GM23248 (cell line): Measurements from ENCODE around the gene MRPS34.

Experiments used
- EZH2 ChIP-seq: fragments of 200-600 bp; sonication (generic); IDR thresholded peaks from 2 replicates; pipeline ENCODE4 v1.6.1; 2018; ENCODE audit warnings: antibody characterized with exemption, mild to moderate bottlenecking; ENCODE audit not compliant: insufficient read depth, poor library complexity, severe bottlenecking
- EZH2phosphoT487 ChIP-seq: fragments of 200-600 bp; sonication (generic); IDR thresholded peaks from 2 replicates; pipeline ENCODE4 v1.6.1; 2018; ENCODE audit warnings: antibody characterized with exemption, moderate library complexity, mild to moderate bottlenecking, low read depth; ENCODE audit not compliant: insufficient read depth

DNA sequence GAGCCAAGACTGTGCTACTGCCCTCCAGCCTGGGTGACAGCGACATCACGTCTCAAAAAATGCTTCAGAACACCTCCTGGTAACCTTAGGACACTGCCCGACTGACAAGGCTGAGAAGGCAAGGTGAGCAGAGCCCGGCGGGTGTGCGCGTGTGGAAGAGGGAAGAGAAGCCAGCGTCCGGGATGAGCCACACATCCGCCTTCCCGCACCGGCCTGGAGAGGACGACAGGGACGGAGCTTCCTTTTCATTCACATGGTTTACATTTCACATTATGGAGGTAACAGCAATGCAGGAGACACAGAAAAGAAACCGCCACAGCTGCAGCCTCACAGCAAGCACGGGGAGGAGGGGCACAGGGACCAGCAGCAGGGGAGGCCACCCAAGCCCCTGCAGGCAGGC is 37.2 kb upstream of the MRPS34 start:
- TF ChIP-seq EZH2 = no peak
- TF ChIP-seq EZH2phosphoT487 = no peak
